ENCODE measurements around the gene PEBP1. TPM values are rescaled to one million over a fixed set of nuclear protein-coding genes. Genes with fewer than 3 reads are reported as not detected.

The PEBP1 gene
- total RNA-seq, 2 donors from 2014 or later, result 136 to 334 TPM

DNA sequence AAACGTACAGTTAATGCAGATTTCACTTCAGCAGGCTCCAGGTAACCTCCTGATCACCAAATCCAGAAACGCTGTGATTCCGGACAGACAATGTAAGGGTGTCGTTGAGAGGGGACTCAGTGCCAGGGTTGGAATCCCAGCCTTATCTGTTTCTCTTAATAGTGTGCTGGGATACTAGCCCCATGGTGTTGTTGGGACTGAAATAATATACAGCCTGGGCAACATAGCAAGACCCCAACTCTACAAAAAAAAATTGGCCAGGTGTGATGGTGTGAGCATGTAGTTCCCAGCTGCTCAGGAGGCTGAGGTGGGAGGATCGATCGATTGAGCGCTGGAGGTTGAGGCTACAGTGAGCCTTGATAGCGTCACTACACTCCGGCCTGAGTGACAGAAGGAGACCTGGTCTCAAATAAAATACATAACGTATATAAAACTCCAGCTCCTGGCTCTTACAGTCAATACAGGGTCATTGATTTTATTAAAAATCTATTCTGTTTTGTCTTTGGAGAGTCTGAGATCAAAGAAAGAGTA is 1.3 kb downstream of the PEBP1 start:
- Histone ChIP-seq H3K36me3 (replicated peaks in 1 of 2; ENCODE audit: insufficient read depth in 1 of 2, low read depth in 2 of 2) (peaks cover 6 to 17% of the 10 kb centered on the region in 2 donors), H3K27me3 (no peaks in the 10 kb centered on the region), H3K4me3 (peak overlapping the region; percentile 60 to 92), H3K9me3 (no peaks in the 10 kb centered on the region), H3K4me1 (peaks cover 51% of the 10 kb centered on the region), H3K27ac (peak overlapping the region; percentile 75 to 94 (median 90))
- ATAC-seq, result no peak
- DNase-seq, result no peak
- WGBS, 2 donors, result 40 to 48% methylated on average over 10 of the region's 10 CpGs
- TF ChIP-seq, protein P1, sequence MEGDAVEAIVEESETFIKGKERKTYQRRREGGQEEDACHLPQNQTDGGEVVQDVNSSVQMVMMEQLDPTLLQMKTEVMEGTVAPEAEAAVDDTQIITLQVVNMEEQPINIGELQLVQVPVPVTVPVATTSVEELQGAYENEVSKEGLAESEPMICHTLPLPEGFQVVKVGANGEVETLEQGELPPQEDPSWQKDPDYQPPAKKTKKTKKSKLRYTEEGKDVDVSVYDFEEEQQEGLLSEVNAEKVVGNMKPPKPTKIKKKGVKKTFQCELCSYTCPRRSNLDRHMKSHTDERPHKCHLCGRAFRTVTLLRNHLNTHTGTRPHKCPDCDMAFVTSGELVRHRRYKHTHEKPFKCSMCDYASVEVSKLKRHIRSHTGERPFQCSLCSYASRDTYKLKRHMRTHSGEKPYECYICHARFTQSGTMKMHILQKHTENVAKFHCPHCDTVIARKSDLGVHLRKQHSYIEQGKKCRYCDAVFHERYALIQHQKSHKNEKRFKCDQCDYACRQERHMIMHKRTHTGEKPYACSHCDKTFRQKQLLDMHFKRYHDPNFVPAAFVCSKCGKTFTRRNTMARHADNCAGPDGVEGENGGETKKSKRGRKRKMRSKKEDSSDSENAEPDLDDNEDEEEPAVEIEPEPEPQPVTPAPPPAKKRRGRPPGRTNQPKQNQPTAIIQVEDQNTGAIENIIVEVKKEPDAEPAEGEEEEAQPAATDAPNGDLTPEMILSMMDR (IDR thresholded peaks at IDR 0.05), result no peak
- TF ChIP-seq POLR2A (IDR thresholded peaks at IDR 0.05), result no peak
- intact Hi-C loops (cut with DNase I), result no loop called here

DNA sequence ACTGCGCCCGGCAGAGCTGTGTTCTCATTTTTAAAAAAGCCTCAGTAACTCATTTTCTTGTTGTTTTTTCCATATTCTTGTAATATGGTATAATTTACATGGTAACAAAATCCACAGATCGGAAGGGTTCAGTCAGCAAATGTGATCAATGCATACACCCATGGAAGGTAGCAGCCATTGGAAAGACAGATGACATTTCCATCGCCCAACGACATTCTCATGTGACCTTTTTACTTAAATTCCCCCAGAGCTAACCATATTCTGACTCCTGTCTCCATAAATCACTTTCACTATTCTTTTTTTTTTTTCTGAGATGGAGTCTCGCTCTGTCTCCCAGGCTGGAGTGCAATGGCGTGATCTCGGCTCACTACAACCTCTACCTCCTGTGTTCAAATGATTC is 4.9 kb downstream of the PEBP1 start:
- H3K27me3 ChIP-seq, result no peaks in the 10 kb centered on the region
- WGBS, 2 donors, result 94 to 96% methylated on average over 8 of the region's 8 CpGs
- peaks cover 36% of the 10 kb centered on the region for H3K4me1 ChIP-seq
- H3K36me3 ChIP-seq (replicated peaks in 1 of 2; ENCODE audit: insufficient read depth in 1 of 2, low read depth in 2 of 2), result peaks cover 6 to 36% of the 10 kb centered on the region in 2 donors
- H3K27ac ChIP-seq, result no peak overlapping the region
- ATAC-seq (no peak), DNase-seq (no peak)
- TF ChIP-seq, protein P1 (IDR thresholded peaks at IDR 0.05), result no peak
- TF ChIP-seq POLR2A (IDR thresholded peaks at IDR 0.05), result no peak
- intact Hi-C loops (cut with DNase I), result no loop called here
- H3K9me3 ChIP-seq, result no peaks in the 10 kb centered on the region
- no peak overlapping the region for H3K4me3 ChIP-seq

DNA sequence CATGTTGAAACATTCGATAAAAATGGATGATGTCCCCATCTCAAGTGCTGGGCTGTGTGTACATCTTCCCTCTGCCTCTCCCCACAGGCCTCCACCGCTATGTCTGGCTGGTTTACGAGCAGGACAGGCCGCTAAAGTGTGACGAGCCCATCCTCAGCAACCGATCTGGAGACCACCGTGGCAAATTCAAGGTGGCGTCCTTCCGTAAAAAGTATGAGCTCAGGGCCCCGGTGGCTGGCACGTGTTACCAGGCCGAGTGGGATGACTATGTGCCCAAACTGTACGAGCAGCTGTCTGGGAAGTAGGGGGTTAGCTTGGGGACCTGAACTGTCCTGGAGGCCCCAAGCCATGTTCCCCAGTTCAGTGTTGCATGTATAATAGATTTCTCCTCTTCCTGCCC is 8.6 kb downstream of the PEBP1 start:
- DNase-seq (no peak), ATAC-seq (no peak)
- Histone ChIP-seq H3K27me3 (no peaks in the 10 kb centered on the region), H3K27ac (no peak overlapping the region), H3K9me3 (no peaks in the 10 kb centered on the region), H3K4me1 (peaks cover 11% of the 10 kb centered on the region), H3K36me3 (replicated peaks in 1 of 2; ENCODE audit: insufficient read depth in 1 of 2, low read depth in 2 of 2) (peaks cover 3 to 39% of the 10 kb centered on the region in 2 donors), H3K4me3 (no peak overlapping the region)
- WGBS, 2 donors, result 88 to 94% methylated on average over 13 of the region's 13 CpGs
- TF ChIP-seq POLR2A (IDR thresholded peaks at IDR 0.05), result no peak
- intact Hi-C loops (cut with DNase I), result no loop called here

DNA sequence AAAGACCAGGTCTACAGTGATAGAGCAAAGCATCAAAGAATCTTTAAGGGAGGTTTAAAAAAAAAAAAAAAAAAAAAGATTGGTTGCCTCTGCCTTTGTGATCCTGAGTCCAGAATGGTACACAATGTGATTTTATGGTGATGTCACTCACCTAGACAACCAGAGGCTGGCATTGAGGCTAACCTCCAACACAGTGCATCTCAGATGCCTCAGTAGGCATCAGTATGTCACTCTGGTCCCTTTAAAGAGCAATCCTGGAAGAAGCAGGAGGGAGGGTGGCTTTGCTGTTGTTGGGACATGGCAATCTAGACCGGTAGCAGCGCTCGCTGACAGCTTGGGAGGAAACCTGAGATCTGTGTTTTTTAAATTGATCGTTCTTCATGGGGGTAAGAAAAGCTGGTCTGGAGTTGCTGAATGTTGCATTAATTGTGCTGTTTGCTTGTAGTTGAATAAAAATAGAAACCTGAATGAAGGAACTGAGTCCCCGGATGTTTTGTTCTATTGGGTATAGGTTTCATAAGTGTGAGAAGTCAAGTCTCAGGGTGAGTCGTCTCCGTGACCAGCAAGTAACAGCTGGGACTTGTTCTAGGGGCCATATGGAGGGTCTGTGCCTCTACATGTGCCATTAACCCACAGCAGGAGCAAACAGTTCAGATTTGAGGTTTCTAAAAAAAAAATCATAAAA is 9.3 kb downstream of the PEBP1 start:
- Histone ChIP-seq H3K9me3 (no peaks in the 10 kb centered on the region), H3K27ac (no peak overlapping the region), H3K4me3 (no peak overlapping the region), H3K27me3 (no peaks in the 10 kb centered on the region), H3K36me3 (replicated peaks in 1 of 2; ENCODE audit: insufficient read depth in 1 of 2, low read depth in 2 of 2) (peaks cover 0 to 33% of the 10 kb centered on the region in 2 donors), H3K4me1 (peaks cover 8% of the 10 kb centered on the region)
- WGBS, 2 donors, result 84 to 88% methylated on average over 7 of the region's 7 CpGs
- intact Hi-C loops (cut with DNase I), result no loop called here
- DNase-seq (no peak), ATAC-seq (no peak)
- TF ChIP-seq, protein P1 (IDR thresholded peaks at IDR 0.05), result no peak
- TF ChIP-seq POLR2A (IDR thresholded peaks at IDR 0.05), result no peak

DNA sequence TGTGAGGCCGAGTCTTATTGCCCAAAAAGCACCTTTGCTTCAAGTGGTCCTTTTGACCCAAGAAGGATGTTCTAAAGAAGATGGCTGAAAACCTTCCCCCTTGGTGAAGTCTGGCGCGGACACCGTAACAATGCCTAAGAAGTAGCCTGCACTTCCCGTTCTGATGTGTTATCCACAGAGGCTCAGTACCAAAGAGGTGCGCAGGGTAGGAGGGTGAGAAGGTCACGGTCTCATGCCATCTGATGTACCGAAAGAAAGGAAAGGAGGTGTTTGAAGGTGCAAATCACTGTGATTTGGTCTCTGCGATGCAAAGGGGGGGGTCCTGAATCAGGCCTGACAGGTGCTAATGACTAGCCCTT is 9.9 kb downstream of the PEBP1 start:
- no peaks in the 10 kb centered on the region for H3K9me3 ChIP-seq
- no peak overlapping the region for H3K27ac ChIP-seq
- 80 to 88% methylated on average over 9 of the region's 9 CpGs for WGBS, 2 donors
- TF ChIP-seq POLR2A (IDR thresholded peaks at IDR 0.05), result no peak
- TF ChIP-seq, protein P1 (IDR thresholded peaks at IDR 0.05), result no peak
- DNase-seq (no peak), ATAC-seq (no peak)
- H3K27me3 ChIP-seq, result no peaks in the 10 kb centered on the region
- H3K36me3 ChIP-seq (replicated peaks in 1 of 2; ENCODE audit: insufficient read depth in 1 of 2, low read depth in 2 of 2), result peaks cover 0 to 30% of the 10 kb centered on the region in 2 donors
- H3K4me3 ChIP-seq, result no peak overlapping the region
- intact Hi-C loops (cut with DNase I), result no loop called here
- H3K4me1 ChIP-seq, result peaks cover 8% of the 10 kb centered on the region

Measured in body of pancreas (tissue), 4 donors.